WERI-Rb-1 (cell line): ENCODE results near the gene LHFPL5.

Experiments used
- DNase-seq: peaks from one replicate; pipeline ENCODE4 v3.0.0-alpha.2; 2020
- H3K27ac ChIP-seq: fragments of 250-450 bp; sonication (Bioruptor Pico); 2 replicates; pipeline ENCODE4 v1.5.1; 2020; ENCODE audit warnings: mild to moderate bottlenecking, moderate library complexity
- H3K27me3 ChIP-seq: fragments of 250-450 bp; sonication (Bioruptor Pico); 2 replicates; pipeline ENCODE4 v1.5.1; 2021; ENCODE audit warnings: mild to moderate bottlenecking, low read depth, moderate library complexity; ENCODE audit not compliant: insufficient read depth, severe bottlenecking
- H3K36me3 ChIP-seq: fragments of 250-450 bp; sonication (Bioruptor Pico); 2 replicates; pipeline ENCODE4 v1.5.1; 2020; ENCODE audit warnings: mild to moderate bottlenecking, moderate library complexity
- H3K4me3 ChIP-seq: 2 replicates; pipeline ENCODE4 v1.5.1; 2011; ENCODE audit warnings: low read depth, mild to moderate bottlenecking, control low read depth, low read length
- H3K9me3 ChIP-seq: fragments of 250-450 bp; sonication (Bioruptor Pico); 2 replicates; pipeline ENCODE4 v1.5.1; 2021; ENCODE audit warnings: mild to moderate bottlenecking, moderate library complexity; ENCODE audit not compliant: severe bottlenecking
- CTCF ChIP-seq: IDR thresholded peaks from 2 replicates; pipeline ENCODE4 v1.5.1; 2011; ENCODE audit warnings: low read depth, mild to moderate bottlenecking, control low read depth, inconsistent platforms, low read length

Gene LHFPL5

GRCh38 chr6:35796236-35796635, 8.9 kb upstream of the LHFPL5 start:
- Histone ChIP-seq H3K9me3 (no peaks in the 10 kb centered on the region), H3K4me3 (no peak overlapping the region), H3K36me3 (no peaks in the 10 kb centered on the region), H3K27me3 (no peaks in the 10 kb centered on the region), H3K27ac (no peak overlapping the region)
- no peak for DNase-seq
- no peak for TF ChIP-seq CTCF

GRCh38 chr6:35797837-35798526, 7.2 kb upstream of the LHFPL5 start:
- DNase-seq = no peak
- Histone ChIP-seq H3K27me3 (no peaks in the 10 kb centered on the region), H3K36me3 (no peaks in the 10 kb centered on the region), H3K9me3 (no peaks in the 10 kb centered on the region), H3K4me3 (no peak overlapping the region), H3K27ac (no peak overlapping the region)
- no peak for TF ChIP-seq CTCF

- DNase-seq = no peak
Observed at GRCh38 chr6:35798706-35799105, 6.4 kb upstream of the LHFPL5 start.

GRCh38 chr6:35801148-35801547, 4.0 kb upstream of the LHFPL5 start:
- no peaks in the 10 kb centered on the region for H3K36me3 ChIP-seq
- no peaks in the 10 kb centered on the region for H3K27me3 ChIP-seq
- no peak overlapping the region for H3K4me3 ChIP-seq
- no peaks in the 10 kb centered on the region for H3K9me3 ChIP-seq
- TF ChIP-seq CTCF = no peak
- DNase-seq = no peak
- no peak overlapping the region for H3K27ac ChIP-seq

More at GRCh38 chr6:35798706-35799105, 6.4 kb upstream of the LHFPL5 start:
- no peaks in the 10 kb centered on the region for H3K9me3 ChIP-seq
- H3K36me3 ChIP-seq = no peaks in the 10 kb centered on the region
- H3K4me3 ChIP-seq = no peak overlapping the region
- no peak overlapping the region for H3K27ac ChIP-seq
- no peaks in the 10 kb centered on the region for H3K27me3 ChIP-seq
- TF ChIP-seq CTCF = no peak

GRCh38 chr6:35808688-35809087, 3.5 kb downstream of the LHFPL5 start:
- Histone ChIP-seq H3K4me3 (no peak overlapping the region), H3K36me3 (no peaks in the 10 kb centered on the region), H3K27me3 (no peaks in the 10 kb centered on the region), H3K9me3 (no peaks in the 10 kb centered on the region), H3K27ac (no peak overlapping the region)
- TF ChIP-seq CTCF = no peak
- DNase-seq = no peak

DNA sequence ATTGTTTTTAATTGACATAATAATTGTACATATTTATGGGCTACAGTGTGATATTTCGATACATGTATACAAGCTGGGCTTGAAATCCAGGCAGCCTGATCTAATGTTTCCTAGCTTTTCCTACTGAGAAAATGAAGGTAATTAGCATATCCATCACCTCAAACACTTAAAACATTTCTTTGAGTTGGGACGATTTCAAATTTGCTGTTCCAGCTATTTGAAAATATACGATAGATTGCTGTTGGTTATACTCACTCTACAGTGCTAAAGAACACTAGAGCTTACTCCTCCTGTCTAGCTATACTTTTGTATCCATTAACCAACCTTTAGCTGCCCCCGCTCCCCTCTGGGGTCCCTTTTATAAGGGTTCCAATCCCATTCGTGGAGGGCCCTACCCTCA, 4.7 kb downstream of the LHFPL5 start:
- no peak overlapping the region for H3K27ac ChIP-seq
- no peaks in the 10 kb centered on the region for H3K27me3 ChIP-seq
- DNase-seq = no peak
- H3K36me3 ChIP-seq = no peaks in the 10 kb centered on the region
- no peak overlapping the region for H3K4me3 ChIP-seq
- no peak for TF ChIP-seq CTCF
- H3K9me3 ChIP-seq = no peaks in the 10 kb centered on the region
